Posterior vena cava (tissue), 2 donors: ENCODE measurements around the gene UPK3B. TPM values are rescaled to one million over a fixed set of nuclear protein-coding genes. Genes with fewer than 3 reads are reported as not detected.
"Not testable (repeated sequence)": the region's sequence is repeated elsewhere in the genome, so short reads cannot be mapped to it uniquely, and the experiment has no call there.

Source experiments
- DNase-seq: peaks from one replicate; pipeline ENCODE4 v3.0.0-alpha.2; 2020; ENCODE audit warnings: low spot score
- intact Hi-C, 2 donors: fragments of 100-400 bp; cut with DNase I; formaldehyde crosslinking; loops; one replicate each; pipeline versions ENCODE4 v1.14.1 to v1.14.2; 2022 to 2023
- long read RNA-seq, 2 donors: library from polyadenylated mRNA; unstranded; transcript quantifications; one replicate each; pipeline ENCODE4 v2.0.0, GENCODE V29; 2020 to 2021
- total RNA-seq, 2 donors: library from RNA; stranded (reverse); fragmentation: NEBNext Ultra II Directional; extraction: Animal tissue kit (Norgen Biotek cat#: 25700); gene quantifications; one replicate each; pipeline ENCODE4 v1.2.1, GENCODE V29; 2021
- donor health status: DM: yes; HTN: yes; CAD: no.
- donor health status: DM: yes; HTN: yes; CAD: no.

UPK3B gene
- total RNA-seq: 1 to 10 TPM in 1 of 2 donors, under 1 TPM in 1; 0.37 to 1.1 TPM
- long read RNA-seq, donor 1: 0 reads
- long read RNA-seq, donor 2: 0 reads

DNA sequence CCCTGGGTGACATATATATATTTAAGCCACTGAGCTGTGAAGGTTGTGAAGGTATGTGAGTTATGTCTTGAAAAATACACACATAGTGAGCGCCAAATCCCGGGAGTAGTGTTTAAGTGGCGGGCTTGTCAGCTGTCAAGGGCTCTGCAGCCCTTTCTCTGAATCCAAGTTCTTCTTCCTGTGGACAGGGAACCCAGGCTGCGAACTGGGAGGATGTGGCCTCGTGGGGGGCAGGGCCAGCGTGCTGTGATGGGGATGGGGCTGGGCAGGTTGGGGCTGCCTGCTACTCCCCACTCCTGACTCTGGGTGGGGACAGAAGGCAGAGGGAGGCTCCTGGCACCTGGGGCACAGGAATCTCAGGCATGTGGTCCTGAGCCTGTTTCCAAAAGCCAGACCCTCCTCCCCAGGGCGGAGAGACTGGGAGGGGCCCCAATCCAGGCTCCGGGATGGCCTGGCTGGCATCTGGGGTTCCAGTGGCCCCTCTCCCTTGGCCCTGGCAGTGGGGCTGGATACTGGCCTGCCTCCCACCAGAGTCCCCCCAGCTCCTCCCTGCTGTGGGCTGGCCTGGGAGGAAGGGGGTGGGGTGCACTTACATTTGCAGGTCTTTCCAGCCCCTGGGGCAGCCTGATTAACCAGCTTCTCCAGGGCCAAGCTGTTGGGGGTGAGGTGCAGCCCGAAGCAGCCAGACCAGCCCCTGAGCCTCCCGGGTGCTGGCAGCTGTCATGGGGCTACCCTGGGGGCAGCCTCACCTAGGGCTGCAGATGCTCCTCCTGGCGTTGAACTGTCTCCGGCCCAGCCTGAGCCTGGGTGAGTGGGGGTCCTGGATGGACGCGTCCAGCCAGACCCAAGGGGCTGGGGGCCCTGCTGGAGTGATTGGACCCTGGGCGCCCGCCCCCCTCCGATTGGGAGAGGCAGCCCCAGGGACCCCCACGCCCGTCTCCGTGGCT lies at the start of gene UPK3B:
Gene UPK3B, plus strand, starts transcription at position 622 of the 947 bp plus-strand sequence. Its CDS starts 101 bp downstream, at position 723.
- DNase-seq: peak; percentile 81
- intact Hi-C loops: no loop called here

DNA sequence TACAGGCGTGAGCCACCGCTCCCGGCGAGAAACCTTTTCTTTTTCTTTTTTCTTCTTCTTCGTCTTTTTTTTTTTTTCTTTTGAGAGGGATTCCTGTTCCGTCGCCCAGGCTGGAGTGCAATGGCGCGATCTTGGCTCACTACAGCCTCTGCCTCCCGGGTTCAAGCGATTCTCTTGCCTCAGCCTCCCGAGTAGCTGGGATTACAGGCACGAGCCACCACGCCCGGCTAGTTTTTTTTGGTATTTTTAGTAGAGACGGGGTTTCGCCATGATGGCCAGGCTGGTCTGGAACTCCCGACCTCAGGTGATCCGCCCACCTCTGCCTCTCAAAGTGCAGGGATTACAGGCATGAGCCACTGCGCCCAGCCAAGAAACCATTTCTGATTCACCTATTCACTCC lies 49.6 kb upstream of the UPK3B start:
- DNase-seq, intact Hi-C loops: not testable (repeated sequence)

DNA sequence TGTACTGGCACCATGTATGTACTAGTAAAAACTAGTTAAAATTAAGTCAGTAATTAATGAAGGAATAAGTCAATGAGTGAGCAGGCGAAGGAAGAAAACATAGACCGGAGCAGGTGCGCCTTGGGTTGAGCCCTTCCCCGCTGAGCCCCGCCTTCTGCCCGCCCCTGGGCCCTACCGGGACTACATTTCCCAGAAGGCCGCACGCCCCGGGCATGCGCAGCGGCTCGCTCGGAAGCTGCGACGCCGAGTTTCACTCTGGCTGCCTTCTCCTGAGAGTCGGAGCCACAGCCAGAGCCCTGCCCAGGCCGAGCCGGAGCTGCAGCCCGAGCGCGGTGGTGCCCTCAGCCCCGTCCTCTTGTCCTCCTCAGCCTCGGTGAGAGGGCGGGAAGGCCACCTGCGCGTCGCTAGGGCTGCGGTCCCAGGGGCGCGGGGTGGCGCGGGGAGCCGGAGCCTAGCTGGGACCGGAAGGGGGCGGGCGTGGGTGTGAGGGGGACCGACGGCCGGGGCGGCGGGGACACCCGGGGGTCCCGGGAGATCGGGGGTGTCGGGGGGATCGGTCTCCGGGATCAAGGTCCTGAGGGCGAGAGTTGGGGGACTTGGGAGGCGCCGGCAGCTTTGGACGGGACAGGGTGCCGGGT lies 48.8 kb upstream of the UPK3B start, which contains the start of gene DTX2:
Gene DTX2, plus strand, starts transcription at position 246 of the 638 bp plus-strand sequence. CDS start 18,801 bp downstream, outside the sequence.
- DNase-seq, intact Hi-C loops: not testable (repeated sequence)

DNA sequence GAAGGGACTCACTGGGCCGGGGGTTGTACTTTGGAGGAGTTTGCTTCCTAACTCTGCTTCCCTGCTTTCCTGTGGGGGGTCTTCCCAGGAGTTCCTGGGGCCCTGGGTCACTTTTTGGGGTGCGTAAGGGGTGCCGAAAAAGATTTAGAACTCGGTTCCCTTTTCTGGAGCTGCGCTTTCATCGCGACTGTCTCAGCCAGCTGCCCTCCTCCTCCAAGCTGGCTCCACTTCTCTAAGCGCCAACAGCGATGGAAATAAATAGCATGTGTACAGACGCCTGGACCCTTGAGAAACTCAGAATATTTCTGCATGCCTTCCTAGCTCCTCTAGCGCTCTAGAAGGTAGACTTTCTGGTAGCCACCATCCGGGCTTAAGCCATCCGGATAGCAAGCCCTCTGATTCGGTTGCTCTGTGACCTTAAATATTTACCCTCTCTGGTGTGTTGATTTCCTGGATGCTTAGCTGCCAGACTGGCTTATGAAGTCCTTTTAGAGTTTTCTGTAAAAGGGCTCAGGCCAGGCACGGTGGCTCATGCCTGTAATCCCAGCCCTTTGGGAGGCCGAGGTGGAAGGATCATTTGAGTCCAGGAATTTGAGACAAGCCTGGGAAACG lies 48.0 kb upstream of the UPK3B start:
- DNase-seq, intact Hi-C loops: not testable (repeated sequence)

DNA sequence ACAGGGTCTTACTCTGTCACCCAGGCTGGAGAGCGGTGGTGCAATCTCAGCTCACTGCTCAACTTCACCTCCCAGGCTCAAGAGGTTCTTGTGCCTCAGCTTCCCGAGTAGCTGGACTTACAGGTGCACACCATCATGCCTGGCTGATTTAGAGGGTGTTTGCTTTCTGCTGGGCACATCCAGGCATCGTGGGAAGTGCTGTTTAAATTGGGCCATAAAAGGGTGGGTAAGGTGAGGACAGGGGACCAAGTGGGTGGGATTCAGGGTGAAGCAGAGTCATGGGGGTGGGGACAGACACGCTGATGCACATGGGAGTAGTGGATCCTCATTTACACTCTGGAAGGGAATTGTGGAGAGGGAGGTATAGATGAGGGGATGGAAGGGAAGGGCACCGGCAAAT lies 45.4 kb upstream of the UPK3B start:
- intact Hi-C loops: not testable (repeated sequence)

DNA sequence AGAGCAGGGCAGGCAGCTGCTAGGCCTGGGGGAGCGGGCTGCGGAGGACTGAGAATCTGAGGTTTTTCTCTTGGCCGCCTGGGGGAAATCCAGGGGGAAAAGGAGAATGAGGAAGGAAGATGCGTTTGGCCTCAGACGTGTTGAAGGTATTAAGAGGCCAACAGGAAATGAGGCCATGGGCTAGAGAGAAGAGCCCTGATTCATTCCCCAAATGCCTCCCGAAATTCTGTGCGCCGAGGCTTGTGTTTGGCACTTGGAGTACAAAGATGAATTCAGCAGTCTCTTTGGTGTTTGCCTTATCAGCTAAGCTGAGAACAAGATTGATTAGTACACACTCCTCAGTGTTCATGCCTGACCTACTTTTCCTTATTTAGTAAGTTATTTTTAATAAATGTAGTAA lies 44.4 kb upstream of the UPK3B start:
- intact Hi-C loops, DNase-seq: not testable (repeated sequence)

More for the DNA sequence above, 45.4 kb upstream of the UPK3B start:
- DNase-seq: not testable (repeated sequence)

DNA sequence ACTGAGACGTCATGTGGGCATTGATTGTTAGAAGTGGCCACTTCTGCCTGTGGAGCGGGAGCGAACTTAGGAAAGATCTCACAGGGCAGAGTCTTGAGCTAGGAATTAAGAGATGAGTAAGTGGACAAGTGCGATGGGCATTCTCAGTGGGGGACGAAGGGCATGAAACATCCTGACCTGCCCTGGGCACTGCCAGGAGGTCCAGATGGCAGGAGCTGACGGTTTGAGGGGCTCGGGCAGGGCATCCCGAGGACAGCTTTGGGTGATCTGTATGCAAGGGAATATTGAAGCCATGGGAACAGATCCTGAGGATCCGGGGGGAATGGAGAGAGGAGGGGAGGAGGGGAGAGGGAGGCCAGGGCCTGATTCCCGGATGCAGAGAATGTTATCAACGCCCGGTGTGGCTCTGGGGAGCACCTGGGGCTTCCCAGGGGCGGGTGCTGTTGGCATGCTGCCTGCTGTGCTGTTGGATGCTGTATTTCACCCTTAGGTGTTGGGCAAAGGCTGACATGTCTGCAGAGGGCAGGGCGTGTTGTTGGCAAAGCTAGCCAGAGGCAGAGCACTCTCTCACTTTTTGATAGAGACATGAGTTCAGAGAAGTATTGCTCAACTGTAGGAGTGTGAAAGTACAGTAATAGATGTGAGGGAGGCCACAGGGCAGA lies 42.5 kb upstream of the UPK3B start:
- DNase-seq, intact Hi-C loops: not testable (repeated sequence)

DNA sequence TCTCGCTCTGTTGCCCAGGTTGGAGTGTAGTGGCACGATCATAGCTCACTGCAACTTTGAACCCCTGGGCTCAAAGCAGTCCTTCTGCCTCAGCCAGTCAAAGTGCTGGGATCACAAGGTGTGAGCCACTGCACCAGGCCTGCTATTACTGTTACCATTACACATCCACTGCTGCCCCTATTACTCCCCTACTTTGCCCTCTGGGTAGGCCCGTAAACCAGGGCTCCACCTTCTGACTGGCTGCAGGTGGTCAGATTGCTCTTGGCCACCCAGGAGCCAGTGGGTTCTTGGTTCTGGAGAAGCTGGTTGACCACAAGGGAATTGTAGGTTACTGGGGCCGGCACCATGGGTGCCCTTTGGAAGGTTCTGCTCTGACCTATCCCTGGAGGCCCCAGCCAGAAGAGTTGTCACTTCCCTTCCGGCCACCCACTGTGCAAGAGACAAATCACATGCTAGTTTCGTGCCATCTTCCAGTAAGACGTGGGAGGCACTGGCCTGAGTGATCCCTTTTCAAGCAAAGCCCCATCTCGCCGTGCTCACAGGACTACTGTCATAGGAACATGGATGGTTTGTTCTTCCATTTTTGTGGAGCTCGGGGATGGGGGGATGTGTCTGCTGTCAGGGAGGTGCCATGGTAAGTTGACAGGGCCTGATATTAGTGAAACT lies 38.7 kb upstream of the UPK3B start:
- intact Hi-C loops, DNase-seq: not testable (repeated sequence)

DNA sequence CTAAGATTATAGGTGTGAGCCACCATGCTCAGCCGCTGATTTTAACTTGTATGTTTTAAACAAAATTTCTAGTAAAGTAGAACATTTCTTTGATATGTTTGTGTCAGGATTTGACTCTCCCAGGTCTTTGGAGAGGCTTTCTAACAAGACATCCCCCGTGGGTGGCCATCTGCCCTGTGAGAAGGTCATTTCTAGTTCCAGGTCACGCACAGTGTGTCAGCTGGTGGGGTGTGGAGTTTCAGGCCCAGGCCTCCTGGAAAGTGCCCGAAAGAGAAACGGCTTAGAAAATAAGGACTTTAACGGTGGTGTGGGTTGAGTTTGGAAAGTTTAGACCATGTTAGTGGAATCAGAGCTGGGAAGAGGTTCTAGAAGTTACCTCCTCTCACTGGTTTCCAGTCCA lies 37.3 kb upstream of the UPK3B start:
- DNase-seq, intact Hi-C loops: not testable (repeated sequence)

DNA sequence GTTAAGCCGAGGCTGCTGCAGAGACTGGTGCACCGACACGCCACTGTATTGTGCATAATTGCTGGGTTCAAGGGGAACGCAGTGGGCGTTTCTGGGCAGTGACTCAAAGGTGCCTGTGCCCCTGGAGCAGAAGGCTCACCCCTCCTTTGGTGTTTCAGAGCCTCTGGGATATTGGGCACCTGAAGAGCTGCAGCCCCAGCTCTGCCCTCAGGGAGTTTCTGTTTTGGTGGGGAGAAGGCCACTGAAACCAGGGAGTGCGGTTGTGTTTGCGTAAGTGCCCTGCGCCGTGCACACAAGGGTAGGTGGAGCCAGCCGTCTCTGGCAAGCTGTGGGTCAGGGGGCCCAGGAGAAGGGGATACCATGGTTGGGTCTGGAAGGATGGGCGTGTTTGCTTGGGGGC lies 34.1 kb upstream of the UPK3B start:
- DNase-seq, intact Hi-C loops: not testable (repeated sequence)

DNA sequence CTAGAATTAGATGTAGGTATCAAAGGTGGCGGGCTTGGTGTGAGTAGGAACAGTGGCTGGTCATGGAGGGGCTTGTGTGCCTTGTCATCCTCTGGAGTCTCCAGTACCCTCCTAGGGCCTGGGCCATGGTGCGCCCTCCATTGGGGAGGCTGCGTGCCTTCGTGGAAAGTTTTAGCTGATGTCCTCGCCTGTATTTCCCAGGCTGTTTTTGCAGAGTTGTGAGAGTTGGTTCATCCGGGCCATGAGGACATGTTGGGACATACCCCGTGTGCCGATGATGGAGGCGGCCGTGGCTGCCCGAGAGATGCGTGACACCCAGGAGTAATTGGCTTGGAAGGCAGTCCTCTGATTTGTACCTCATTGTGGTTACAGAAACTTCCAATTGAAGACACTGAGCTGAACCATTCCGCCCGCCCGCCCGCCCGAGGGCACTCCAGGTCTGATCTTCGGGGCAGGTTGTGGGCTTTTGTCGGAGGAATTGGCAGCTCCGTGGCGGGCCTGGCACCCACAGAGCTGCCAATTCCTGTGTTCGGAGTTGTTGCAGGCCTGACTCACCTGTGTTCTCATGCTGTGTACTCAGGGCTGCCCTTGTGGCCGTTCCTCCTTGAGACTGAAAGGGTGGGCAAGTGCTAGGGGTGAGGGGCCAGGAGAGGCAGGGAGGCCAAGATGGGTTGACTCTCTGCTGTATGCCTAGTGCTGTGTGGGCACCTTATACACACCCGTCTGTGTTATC lies 33.4 kb upstream of the UPK3B start:
- DNase-seq, intact Hi-C loops: not testable (repeated sequence)

DNA sequence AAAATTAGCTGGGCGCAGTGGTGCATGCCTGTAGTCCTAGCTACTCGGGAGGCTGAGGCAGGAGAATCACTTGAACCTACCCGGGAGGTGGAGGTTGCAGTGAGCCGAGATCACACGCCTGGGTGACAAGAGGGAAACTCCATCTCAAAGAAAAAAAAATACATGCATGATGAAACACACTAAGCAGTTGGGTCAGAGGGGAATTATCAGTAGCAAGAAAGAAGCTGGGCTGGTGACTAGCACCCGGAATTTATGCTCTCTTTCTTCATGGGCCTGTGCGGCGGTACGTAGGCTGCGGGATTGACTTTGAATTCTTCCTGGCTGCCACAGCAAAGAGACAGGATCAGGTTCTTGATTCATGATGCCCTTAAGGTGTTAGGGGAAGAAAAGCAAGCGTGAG lies 30.7 kb upstream of the UPK3B start:
- intact Hi-C loops, DNase-seq: not testable (repeated sequence)

DNA sequence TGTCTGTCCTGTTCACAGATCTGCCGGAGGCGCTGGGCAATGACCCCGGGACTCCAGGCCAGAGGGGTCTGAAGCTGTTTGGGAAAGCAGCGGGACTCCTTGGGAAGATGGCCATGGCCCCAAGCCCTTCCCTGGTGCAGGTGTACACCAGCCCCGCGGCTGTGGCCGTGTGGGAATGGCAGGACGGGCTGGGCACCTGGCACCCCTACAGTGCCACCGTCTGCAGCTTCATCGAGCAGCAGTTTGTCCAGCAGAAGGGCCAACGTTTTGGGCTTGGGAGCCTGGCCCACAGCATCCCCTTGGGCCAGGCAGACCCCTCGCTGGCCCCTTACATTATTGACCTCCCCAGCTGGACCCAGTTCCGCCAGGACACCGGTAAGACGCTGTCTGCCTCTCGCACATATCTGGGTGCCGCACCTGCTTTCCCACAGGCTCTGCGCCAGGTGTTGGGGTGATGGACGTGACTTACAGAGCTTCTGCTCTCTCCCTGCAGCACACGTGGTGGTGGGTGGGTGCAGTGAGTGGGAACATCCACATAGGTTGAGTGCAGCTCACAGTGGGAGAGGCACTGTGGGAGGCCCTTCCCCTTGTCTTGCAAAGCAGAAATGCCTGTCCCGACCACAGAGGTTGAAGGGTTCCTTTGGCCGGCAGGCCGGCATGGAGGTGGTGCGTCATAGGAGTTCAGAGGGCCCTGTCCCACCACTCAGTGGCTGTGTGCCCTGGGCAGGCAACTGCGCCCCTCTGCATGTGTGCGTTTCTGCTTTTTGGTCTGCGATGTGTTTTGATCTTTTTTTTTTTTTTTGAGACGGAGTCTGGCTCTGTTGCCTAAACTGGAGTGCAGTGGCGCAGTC lies 29.7 kb upstream of the UPK3B start:
- intact Hi-C loops, DNase-seq: not testable (repeated sequence)

DNA sequence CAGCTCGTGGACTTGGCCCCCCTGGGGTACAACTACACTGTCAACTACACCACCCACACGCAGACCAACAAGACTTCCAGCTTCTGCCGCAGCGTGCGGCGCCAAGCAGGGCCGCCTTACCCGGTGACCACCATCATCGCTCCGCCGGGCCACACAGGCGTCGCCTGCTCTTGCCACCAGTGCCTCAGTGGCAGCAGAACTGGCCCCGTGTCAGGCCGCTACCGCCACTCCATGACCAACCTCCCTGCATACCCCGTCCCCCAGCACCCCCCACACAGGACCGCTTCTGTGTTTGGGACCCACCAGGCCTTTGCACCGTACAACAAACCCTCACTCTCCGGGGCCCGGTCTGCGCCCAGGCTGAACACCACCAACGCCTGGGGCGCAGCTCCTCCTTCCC lies 27.7 kb upstream of the UPK3B start:
- intact Hi-C loops, DNase-seq: not testable (repeated sequence)

DNA sequence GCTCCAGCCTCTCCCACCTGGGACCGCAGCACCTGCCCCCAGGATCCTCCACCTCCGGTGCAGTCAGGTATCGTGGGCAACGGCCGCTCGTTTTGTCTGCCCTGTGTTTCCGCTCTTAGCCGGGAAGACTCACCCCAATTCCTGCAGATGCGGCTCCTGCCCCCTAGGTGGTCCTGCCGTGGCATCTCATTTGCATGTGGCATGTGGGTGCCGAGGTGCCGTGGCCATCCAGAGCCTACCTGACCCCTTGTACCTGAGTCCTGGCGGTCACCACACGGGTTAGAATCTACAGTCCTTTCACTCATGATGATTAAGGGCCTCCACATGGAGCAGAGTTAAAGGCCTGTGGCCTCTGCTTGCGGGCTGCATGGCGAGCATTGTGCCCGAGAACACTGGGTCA lies 27.3 kb upstream of the UPK3B start:
- DNase-seq, intact Hi-C loops: not testable (repeated sequence)

DNA sequence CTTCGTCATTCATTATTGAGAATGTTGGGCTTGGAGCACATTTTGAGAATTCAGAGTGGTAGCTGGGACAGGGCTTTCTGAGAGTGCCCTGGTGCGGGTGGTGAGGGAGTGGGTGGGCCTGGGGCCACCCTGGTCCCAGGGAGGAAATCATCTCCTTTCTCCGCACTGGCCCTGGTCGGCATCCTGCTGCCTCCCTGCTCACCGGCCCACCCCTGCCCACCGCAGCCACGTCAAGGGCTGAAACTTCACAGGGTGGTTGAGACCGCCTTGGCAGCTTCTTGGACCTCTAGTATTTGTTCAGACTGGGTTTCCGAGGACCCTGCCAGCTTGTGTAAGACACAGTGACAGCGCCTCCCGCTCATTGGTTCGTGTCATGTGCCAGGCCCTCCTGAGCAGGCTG lies 25.9 kb upstream of the UPK3B start:
- peak; percentile 74 for DNase-seq
- intact Hi-C loops: not testable (repeated sequence)
